ENCODE results near the gene HSF2.

DNA sequence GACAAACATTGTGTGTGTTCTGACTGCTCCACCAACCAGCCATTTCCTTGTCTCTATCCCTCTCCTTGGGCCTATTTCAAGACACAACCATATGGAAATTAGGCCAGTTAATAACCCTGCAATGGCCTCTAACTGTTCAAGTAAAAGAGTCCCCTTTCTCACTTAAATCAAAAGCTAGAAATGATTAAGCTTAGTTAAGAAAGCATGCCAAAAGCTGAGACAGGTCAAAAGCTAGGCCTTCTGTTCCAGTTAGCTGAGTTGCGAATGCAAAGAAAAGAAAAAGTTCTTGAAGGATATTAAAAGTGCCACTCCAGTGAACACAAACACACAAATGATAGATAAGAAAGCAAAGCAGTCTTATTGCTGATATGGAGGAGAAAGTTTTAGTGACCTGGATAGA, 49.6 kb downstream of the HSF2 start:
- TF ChIP-seq, protein P1, sequence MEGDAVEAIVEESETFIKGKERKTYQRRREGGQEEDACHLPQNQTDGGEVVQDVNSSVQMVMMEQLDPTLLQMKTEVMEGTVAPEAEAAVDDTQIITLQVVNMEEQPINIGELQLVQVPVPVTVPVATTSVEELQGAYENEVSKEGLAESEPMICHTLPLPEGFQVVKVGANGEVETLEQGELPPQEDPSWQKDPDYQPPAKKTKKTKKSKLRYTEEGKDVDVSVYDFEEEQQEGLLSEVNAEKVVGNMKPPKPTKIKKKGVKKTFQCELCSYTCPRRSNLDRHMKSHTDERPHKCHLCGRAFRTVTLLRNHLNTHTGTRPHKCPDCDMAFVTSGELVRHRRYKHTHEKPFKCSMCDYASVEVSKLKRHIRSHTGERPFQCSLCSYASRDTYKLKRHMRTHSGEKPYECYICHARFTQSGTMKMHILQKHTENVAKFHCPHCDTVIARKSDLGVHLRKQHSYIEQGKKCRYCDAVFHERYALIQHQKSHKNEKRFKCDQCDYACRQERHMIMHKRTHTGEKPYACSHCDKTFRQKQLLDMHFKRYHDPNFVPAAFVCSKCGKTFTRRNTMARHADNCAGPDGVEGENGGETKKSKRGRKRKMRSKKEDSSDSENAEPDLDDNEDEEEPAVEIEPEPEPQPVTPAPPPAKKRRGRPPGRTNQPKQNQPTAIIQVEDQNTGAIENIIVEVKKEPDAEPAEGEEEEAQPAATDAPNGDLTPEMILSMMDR (IDR thresholded peaks at IDR 0.05 in 2 of 3, conservative IDR thresholded peaks at IDR 0.05 in 1 of 3; ENCODE audit: control insufficient read depth in 2 of 3, extremely low read depth in 1 of 3, insufficient read depth in 1 of 3, low read depth in 3 of 3, low read length in 3 of 3) = no peak
- TF ChIP-seq MYC (IDR thresholded peaks at IDR 0.05; ENCODE audit: insufficient read depth, insufficient read length, insufficient replicate concordance, low read length, severe bottlenecking) (no peak), POLR2A (IDR thresholded peaks at IDR 0.05; ENCODE audit: low read depth, low read length) (no peak), HDAC6 (IDR thresholded peaks at IDR 0.05; ENCODE audit: unreplicated experiment) (no peak), RCOR1 (conservative IDR thresholded peaks at IDR 0.05; ENCODE audit: low read depth, low read length) (no peak), KDM1A (IDR thresholded peaks at IDR 0.05; ENCODE audit: borderline replicate concordance) (no peak), MTA3 (IDR thresholded peaks at IDR 0.05; ENCODE audit: borderline replicate concordance, low read length) (no peak), SP1 (IDR thresholded peaks at IDR 0.05; ENCODE audit: low read depth, low read length) (no peak)
- TF ChIP-seq, protein P2, sequence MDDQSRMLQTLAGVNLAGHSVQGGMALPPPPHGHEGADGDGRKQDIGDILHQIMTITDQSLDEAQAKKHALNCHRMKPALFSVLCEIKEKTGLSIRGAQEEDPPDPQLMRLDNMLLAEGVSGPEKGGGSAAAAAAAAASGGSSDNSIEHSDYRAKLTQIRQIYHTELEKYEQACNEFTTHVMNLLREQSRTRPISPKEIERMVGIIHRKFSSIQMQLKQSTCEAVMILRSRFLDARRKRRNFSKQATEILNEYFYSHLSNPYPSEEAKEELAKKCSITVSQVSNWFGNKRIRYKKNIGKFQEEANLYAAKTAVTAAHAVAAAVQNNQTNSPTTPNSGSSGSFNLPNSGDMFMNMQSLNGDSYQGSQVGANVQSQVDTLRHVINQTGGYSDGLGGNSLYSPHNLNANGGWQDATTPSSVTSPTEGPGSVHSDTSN (IDR thresholded peaks at IDR 0.05; ENCODE audit: insufficient replicate concordance, low read depth, low read length) = no peak
- TF ChIP-seq, protein P3, sequence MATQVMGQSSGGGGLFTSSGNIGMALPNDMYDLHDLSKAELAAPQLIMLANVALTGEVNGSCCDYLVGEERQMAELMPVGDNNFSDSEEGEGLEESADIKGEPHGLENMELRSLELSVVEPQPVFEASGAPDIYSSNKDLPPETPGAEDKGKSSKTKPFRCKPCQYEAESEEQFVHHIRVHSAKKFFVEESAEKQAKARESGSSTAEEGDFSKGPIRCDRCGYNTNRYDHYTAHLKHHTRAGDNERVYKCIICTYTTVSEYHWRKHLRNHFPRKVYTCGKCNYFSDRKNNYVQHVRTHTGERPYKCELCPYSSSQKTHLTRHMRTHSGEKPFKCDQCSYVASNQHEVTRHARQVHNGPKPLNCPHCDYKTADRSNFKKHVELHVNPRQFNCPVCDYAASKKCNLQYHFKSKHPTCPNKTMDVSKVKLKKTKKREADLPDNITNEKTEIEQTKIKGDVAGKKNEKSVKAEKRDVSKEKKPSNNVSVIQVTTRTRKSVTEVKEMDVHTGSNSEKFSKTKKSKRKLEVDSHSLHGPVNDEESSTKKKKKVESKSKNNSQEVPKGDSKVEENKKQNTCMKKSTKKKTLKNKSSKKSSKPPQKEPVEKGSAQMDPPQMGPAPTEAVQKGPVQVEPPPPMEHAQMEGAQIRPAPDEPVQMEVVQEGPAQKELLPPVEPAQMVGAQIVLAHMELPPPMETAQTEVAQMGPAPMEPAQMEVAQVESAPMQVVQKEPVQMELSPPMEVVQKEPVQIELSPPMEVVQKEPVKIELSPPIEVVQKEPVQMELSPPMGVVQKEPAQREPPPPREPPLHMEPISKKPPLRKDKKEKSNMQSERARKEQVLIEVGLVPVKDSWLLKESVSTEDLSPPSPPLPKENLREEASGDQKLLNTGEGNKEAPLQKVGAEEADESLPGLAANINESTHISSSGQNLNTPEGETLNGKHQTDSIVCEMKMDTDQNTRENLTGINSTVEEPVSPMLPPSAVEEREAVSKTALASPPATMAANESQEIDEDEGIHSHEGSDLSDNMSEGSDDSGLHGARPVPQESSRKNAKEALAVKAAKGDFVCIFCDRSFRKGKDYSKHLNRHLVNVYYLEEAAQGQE (IDR thresholded peaks at IDR 0.05; ENCODE audit: low read depth, low read length) = no peak
